HG02840 (cell line): ENCODE results near the gene C1QTNF5.

ENCODE experiments used
- ATAC-seq: cut with Tn5 transposase; IDR thresholded peaks from one replicate; pipeline ENCODE4 v1.9.1; 2021; ENCODE audit warnings: mild to moderate bottlenecking, moderate library complexity, moderate number of reproducible peaks; ENCODE audit not compliant: unreplicated experiment, low FRiP score

Gene C1QTNF5

DNA sequence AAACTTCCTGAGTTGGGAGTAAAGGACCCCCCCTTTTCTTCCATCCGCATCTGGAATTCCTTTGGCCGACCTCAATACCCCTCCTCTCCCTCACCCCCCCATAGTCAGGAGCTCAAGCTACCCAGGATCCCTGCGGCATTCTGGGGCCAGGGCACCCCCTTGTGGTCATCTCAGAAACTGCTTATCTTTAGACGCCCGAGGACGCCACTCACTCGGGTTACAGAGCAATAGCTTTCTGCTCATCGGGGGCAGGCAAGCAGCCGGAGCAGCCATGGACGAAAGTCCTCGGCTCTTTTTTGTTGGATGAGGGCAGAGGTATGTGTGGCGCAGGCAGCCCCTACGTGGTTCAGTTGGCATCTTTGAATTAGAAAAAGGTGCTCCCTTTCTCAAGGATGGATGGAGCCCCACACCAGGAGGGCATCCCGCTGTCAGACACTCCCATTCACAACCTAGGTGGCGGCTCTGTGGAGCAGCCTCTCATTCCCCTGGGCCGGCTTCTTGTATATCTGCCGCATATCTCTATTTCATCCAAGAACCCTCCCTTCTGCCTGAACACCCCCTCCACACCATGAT, 2.3 kb downstream of the C1QTNF5 start:
- no peak for ATAC-seq

DNA sequence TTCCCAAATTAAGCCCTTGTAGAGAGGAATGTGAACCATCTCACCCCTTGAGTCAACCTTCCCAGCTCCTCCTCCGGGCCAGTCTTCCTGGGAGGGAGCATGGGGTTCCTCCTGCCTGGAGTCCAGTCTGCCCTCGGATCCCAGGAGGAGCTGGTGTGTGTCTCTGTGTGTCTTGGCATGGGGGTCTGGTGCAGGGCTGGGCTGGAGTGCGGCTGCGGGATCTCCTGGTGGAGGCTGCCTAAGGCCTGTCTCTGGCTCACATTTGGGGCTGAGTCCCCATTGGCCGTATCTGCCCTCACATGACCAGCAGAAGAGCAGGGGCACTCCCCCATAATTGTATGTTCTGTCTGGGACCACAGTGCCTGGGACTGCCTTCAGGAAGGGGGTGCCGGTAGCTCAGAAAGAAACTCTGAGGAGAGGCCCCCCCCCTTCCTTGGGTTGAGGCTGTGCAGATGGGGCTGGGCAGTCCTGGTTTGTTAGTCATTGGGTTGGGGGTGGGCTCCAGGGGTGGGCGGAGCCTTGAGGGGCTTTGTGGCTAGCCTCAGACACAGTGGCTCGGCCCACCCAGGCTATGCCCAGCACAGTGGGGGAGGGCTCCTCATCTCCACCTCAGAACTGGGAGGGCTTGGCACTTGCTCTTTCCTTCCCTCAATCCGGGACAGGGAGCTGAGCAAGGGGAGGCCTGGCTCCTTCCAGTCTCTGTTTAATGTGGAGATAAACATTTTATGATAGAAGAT, 2.9 kb downstream of the C1QTNF5 start:
- ATAC-seq, result no peak

DNA sequence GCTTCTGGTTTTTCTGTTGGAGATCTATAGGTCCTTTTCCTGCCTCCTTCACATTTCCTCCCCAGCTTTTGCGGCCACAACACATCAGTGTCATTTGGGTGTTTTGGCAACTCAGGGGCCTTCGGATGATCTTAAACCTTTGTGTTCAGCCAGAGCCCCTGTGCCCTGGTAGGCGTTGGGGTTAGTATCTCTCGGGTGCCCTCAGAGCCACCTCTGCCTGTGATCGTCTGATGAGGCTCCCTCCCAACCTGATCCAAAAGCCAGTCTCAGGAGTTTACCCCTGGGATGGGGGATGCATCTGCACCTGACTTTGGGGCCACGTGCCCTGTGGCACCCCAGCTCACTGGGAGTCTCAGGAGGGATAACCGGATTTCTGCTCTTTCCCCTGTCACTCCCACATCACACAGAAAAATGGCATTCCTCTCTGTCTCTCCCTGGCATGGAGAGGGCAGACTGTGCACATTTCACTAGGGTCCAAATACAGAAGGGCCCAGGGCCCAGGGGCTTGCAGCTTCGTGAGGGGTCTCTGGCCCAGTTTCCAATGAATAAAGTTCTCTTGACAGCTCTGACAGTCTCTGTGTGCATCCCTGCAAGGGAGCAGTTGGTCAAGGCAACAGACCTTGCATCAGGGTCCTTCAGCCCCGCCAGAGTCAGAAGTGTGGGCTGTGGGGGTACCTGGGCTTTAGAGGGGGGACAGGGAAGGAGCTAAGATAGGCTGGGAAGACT, 3.8 kb downstream of the C1QTNF5 start:
- no peak for ATAC-seq

DNA sequence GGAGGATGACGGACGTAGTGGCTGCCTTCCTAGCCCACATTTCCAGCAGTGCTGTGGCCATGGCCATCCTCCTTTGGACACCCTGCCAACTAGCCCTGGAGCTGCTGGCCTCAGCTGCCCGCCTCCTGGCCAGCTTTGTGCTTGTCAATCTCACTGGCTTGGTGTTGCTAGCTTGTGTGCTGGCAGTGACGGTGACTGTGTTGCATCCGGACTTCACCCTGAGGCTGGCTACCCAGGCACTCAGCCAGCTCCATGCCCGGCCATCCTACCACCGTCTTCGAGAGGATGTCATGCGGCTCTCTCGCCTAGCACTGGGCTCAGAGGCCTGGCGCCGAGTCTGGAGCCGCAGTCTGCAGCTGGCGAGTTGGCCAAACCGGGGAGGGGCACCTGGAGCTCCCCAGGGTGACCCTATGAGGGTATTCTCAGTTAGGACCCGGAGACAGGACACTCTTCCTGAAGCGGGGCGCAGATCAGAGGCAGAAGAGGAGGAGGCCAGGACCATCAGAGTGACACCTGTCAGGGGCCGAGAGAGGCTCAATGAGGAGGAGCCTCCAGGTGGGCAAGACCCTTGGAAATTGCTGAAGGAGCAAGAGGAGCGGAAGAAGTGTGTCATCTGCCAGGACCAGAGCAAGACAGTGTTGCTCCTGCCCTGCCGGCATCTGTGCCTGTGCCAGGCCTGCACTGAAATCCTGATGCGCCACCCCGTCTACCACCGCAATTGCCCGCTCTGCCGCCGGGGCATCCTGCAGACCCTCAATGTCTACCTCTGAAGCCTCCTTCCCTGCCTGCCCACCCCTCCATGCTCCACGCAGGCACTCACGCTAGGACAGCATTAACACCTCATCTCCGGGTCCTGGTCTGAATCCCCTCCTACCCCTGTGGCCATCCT, 4.8 kb downstream of the C1QTNF5 start:
- ATAC-seq, result no peak

DNA sequence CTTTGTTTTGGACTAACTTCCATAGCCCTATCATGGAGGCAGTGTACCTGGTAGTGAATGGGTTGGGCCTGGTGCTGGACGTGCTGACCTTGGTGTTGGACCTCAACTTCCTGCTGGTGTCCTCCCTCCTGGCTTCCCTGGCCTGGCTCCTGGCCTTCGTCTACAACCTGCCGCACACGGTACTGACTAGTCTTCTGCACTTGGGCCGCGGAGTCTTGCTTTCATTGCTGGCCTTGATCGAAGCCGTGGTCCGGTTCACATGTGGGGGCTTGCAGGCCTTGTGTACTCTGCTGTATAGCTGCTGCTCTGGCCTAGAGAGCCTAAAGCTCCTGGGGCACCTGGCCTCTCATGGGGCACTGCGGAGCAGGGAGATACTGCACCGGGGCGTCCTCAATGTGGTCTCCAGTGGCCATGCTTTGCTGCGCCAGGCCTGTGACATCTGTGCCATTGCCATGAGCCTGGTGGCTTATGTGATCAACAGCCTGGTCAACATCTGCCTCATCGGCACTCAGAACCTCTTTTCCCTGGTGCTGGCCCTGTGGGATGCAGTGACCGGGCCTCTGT, 5.5 kb downstream of the C1QTNF5 start:
- ATAC-seq, result no peak

DNA sequence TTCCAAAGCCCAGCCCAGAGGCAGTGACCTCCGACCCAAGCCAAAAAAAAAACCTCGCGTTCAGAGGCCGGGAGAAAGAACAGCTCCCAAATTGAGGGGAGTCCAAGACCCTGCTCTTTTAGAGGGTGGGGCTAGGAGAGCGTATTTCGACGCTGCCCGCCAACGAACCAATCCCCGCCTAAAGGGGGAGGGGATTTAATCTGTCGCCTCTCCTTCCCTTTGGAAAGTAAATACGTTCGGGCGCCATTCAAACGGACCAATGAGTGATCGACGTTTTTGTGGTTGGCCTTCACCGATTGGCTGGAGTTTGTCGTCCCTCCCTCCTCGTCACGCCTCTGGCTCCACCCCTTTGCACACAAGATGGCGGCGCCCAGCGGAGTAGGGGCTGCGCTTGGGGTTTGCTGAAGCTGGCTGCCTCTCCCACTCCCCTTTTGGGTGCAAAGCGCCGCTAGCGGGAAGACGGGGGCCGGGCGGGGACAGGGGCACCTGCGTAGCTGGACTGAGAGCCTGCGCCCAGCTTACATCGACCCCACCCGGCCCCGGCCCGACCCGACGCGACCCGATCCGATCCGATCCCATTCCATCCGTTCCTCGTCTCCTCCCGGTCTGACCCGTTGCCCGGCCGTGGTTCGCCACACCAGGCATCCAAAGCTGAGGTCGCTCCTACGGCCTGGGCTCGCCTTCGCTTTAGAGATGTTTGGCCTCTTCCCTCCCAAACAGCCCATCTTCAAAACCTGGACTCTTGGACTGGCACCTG, 6.3 kb downstream of the C1QTNF5 start, which contains the start of gene RNF26:
TSS of gene RNF26 (plus strand) at position 354 of the 757 bp plus-strand sequence. CDS start 596 bp downstream, outside the sequence.
- ATAC-seq, result peak; percentile 86

DNA sequence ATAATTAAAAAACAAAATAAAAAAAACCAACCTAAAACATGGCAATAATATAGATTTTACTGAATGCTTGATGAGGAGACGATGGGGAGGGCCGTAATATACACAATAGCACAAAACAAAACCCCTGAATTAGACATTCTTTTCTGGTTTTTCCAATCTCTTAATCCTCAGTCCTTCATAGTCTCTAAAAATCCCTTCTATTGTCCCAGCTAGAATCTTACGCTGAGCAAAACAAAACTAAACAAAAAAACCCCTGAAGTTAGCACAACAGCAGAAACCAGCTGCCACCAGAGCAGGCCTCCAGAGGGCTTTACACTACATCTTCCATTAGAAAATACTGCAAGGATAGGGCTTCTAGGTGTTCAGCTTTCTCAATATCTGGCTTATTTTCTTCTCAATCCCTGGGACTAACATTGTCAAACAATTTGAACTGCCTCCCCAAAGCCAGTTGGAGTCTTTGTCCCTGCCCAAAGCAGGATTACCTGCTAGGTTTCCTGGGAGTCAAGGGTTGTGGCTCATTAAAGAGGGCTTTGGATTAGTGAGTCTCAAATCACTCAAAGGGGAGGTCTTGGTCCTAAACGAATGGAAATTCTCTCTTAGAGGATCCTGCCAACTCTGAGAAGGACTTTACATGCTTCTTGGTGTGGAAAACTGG, 8.4 kb downstream of the C1QTNF5 start:
- ATAC-seq, result no peak

DNA sequence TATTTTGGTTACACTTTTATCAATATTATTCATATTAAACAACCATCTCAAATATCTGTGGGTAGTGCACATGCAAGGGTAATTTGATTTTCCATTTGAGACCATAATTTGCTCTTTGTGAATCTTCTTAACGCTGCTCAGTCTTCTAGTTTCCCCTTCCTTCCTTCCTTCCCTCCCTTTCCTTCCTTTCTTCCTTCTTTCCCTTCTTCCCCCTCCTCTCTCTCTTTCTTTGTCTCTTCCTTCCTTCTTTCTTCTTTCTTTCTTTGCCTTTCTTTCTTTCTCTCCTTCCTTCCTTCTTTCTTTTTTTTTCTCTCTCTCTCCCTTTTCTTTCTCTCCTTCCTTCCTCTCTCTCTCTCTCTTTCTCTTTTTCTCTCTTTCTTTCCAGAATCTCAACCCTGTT, 10.4 kb downstream of the C1QTNF5 start:
- ATAC-seq, result no peak

DNA sequence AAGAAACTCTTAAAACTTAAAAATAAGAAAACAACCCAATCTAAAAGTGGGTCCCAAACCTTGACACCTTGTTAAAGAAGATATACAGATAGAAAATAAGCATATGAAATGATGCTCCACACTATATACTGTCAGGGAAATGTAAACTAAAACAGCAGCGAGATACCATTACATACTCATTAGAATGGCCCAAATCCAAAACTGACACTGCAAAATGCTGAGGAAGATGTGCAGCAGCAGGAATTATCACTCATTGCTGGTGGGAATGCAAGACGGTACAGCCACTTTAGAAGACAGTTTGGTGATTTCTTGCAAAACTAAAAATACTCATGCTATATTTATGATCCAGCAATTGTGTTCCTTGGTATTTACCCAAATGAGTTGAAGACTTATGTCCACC, 11.4 kb downstream of the C1QTNF5 start:
- ATAC-seq, result no peak

DNA sequence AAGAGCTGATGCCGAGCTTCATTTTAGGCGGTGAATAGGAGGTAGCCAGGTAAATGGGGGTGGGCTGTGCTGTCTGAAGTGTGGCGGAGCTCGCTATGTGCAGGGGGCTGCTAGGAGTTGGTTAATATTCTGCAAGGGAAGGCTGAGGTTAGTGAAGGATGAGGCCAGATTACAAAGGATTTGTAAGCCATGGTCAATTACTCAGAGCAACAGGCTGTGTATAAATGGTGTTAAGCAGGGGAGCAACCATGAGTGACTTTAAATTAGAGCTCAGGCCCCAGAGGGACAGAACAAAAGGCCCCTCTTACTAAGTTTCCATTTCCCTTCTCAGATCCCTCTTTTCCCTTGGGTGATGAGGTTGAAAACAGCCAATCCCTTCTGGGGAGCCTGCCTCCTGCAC, 16.5 kb downstream of the C1QTNF5 start:
- ATAC-seq, result no peak

DNA sequence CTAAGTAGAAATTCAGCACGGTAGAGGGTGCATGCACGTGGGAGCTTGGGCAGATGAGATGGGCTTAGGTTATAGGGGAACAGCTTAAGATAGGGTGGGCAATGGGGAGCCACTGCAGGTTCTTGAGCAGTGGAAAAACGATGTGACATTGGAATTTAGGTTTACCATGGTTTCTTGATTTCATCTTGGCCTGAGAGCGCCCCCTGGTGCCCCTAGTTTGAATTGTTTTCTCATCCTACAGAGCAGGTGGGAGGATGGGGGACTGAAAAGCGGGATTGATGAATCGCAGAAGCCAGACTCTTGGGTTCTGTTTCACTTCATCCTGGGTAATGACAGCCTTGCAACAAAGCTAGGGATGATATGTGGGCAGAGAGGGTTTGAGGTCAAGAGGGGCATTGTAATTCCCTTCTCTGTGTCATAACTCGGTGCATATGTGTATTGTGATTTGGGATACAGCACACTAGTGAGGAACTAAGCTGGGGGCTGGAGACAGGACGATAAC, 17.1 kb downstream of the C1QTNF5 start:
- ATAC-seq, result no peak

DNA sequence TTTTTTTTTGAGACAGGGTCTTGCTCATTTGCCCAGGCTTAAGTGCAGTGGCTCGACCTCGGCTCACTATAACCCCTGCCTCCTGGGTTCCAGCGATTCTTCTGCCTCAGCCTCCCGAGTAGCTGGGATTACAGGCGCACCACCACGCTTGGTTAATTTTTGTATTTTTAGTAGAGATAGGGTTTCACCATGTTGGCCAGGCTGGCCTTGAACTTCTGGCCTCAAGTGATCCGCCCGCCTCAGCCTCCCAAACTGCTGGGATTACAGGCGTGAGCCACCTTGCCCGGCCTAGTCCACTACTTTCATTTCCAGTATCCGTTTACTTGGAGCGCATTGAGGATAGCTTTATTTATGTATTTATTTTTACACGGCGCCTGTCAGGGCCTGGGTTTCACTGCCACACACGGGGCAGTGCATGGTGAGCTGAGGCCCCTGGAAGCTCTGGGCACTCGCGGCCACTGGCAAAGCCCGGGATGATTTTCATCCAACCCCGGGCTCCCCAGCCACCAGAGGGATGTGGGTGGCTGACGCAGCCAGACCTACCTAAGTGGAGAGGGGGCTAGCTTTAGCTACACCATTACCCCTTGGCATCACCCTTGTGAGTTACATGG, 17.7 kb downstream of the C1QTNF5 start:
- ATAC-seq, result no peak

DNA sequence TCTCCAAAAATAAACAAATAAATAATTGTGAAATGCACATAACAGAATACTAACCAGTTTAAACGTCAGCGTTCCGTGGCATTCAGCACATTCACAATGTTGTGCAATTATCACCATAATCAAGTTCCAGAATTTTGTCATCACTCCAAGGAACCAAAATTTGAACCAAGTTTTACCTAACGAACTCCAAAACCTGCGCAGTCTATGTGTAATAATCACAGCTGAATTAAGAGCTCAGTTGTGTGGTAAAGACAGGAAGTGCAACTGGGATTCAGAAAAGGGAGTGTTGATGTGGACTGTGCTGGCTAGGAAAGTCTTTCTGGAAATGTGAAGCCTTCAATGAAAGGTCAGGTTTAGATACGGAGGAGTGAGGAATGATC, 18.3 kb downstream of the C1QTNF5 start:
- ATAC-seq, result no peak

DNA sequence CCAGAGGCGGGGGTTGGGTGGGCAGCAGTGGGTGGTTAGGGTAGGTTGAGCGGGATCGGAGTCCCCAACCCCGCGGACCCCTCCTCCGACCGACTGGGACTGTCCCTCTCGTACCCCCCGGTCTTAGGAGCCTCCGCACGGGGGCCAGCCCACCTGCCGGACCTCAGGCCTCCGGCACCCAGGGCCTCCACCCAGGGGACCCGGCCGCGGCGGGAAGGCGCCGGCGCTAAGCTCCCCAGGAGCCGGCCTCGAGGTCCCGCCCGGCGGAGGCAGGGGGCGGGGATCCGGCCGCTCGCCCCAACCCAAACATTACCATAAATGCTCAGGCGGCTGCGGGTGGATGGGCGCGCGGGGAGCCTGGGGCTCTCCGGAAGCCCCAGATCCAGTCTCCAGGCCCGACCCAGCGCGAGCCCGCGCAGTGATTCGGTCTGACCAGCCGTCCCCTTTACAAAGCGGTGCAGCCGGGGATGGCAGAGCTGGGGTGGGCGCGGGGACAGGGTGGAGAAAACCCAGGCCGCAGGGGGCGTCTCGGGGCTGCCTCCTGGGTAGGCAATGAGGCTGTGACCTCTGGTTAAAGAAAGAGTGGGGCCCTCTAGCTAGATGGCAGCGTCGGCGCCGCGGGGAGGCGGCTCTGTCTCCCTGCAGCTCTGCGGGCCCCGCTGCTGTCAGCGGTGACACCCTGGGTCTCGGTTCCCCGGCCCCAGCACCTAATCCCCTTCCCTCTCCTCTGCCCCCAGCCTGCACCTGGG, 19.7 kb downstream of the C1QTNF5 start:
- no peak for ATAC-seq

DNA sequence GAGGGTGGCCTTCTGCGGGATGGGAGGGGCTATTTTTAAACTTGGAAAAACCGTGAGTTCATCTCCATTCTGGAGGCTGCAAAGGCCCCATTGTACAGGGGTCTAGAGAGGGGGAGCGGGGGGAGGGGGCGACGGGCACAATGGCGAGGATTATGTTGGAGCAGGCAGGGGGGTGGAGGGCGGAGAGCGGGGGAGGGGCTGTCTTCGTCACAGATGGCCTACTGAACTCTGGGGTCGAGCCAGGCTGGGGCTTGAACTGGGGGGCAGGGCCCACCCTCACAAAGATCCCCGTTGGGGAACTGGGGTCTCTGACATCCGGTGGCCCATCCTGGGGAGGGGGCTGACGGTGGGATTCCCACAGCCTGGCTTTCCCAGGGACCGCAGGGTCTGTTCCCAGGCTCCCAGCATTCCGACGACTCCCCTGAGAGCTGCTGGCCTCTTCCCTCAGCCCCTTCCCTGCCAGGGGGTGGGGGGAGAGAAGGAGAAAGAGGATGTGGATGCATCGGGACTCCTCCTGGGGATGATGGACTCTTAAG, 20.4 kb downstream of the C1QTNF5 start:
- ATAC-seq, result no peak

DNA sequence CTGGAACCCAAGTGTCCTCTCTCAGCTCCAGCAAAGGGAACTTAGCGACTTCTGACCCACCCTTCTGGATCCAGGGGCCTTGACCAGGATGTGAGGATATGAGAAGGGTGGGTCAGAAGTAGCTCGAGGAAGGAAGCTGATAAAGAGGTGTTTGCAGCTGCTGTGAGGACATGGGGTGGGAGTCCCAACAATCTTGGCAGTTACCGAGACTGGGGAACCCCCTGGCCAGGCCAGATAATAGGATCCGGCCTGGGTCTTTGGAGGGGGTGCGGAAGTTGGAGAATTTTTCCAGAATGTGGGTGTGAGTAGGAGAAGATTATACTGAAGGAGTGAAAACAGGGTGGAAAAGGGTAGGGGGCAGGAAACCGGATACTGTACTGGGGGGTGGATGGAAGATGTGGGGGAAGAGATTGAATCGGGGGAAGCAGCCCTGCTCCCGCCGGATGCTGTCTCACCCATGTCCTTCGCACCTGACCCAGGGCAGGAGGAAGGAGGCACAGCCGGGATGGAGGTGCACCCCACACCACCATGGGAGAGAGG, 20.9 kb downstream of the C1QTNF5 start:
- no peak for ATAC-seq

DNA sequence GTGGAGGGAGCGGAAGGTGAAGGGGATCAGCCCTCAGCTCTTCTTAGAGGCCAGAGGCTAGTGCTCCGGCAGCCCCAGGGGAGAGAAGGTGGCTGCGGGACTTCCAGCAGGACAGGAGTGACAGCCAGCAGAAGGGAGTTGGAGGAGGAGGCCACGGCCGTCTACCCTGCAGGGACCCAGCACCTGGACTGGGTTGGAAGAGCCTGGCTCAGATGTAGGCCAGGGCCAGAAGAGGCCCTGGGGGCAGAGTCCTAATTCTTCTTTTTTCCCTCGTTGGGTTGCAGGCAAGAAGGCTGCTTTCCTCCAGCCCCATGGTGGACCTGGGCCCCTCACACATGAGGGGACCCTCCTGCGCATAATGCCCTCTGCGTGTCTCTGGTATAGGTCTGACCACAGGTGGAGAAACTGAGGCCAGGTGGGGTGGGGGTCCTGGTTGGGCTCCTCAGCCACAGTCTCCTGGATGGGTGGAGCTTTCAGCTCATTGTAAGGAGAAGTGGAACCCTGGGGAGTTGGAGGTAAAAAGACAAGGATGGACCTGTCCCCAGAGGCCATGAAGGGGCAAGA, 21.5 kb downstream of the C1QTNF5 start:
- no peak for ATAC-seq
